Kidney (tissue), 14 donors: ENCODE results near the gene ST6GAL2. TPM values are rescaled to one million over a fixed set of nuclear protein-coding genes. Genes with fewer than 3 reads are reported as not detected.
A peak's percentile ranks its signal among the peaks of the same experiment; 100 is the strongest.

ENCODE experiments used
- DNase-seq, 5 donors: peaks; one replicate each; pipeline ENCODE4 v3.0.0-alpha.2; 2013 to 2020
- FAIRE-seq: peaks from 2 replicates; lab custom pipeline; 2012; peaks lifted over from hg19 to GRCh38; lab: Jason Lieb, UNC
- H3K27ac ChIP-seq, 2 donors: one replicate each; pipeline ENCODE4 v1.7.0; 2013; ENCODE audit warnings: low read depth in 2 of 2, low read length in 2 of 2, inconsistent platforms in 1 of 2
- H3K27me3 ChIP-seq: one replicate; pipeline ENCODE4 v1.7.1; 2013; ENCODE audit warnings: low read length, inconsistent platforms; ENCODE audit not compliant: control insufficient read depth, insufficient read depth
- H3K36me3 ChIP-seq, 3 donors: one replicate each; pipeline versions ENCODE4 v1.7.0 to v1.7.1; 2013; ENCODE audit warnings: low read length in 3 of 3, control low read depth in 1 of 3, inconsistent platforms in 1 of 3; ENCODE audit not compliant: insufficient read depth in 3 of 3, control insufficient read depth in 2 of 3
- H3K4me1 ChIP-seq, 3 donors: one replicate each; pipeline versions ENCODE4 v1.7.0 to v1.7.1; 2013; ENCODE audit warnings: low read length in 3 of 3, inconsistent platforms in 1 of 3, low read depth in 1 of 3; ENCODE audit not compliant: control insufficient read depth in 2 of 3, insufficient read depth in 2 of 3
- H3K4me3 ChIP-seq, 3 donors: one replicate each; pipeline versions ENCODE4 v1.7.0 to v1.8.1; 2013; ENCODE audit warnings: low read length in 3 of 3, control low read depth in 1 of 3, inconsistent platforms in 1 of 3
- H3K9ac ChIP-seq, 3 donors: one replicate each; pipeline versions ENCODE4 v1.7.0 to v1.7.1; 2013; ENCODE audit warnings: low read length in 3 of 3, control low read depth in 1 of 3, inconsistent platforms in 1 of 3
- H3K9me3 ChIP-seq, 3 donors: one replicate each; pipeline versions ENCODE4 v1.7.0 to v1.7.1; 2013; ENCODE audit warnings: low read length in 3 of 3, control low read depth in 1 of 3, inconsistent platforms in 1 of 3; ENCODE audit not compliant: control insufficient read depth in 2 of 3, insufficient read depth in 1 of 3
- CTCF ChIP-seq: IDR thresholded peaks from 3 replicates; pipeline ENCODE4 v1.5.1; 2012; ENCODE audit warnings: mild to moderate bottlenecking, moderate library complexity, borderline replicate concordance; ENCODE audit not compliant: insufficient read depth; ENCODE audit errors: extremely low read depth
- intact Hi-C: fragments of 100-400 bp; cut with DNase I; formaldehyde crosslinking; loops from one replicate; pipeline ENCODE4 v1.11.1; 2022
- polyA plus RNA-seq: library from polyadenylated mRNA; stranded (reverse); fragments of 350-450 nt; fragmentation: Illumina TruSeq; extraction: RNeasy Lipid Tissue Mini Kit (QIAGEN cat#74804); gene quantifications from one replicate; pipeline ENCODE4 v1.2.3, GENCODE V29; 2014; ENCODE audit warnings: low read depth, low replicate concordance; ENCODE audit not compliant: insufficient read depth
- total RNA-seq: library from RNA; stranded (reverse); fragmentation: NEBNext Ultra II Directional; extraction: Animal tissue kit (Norgen Biotek cat#: 25700); gene quantifications from one replicate; pipeline ENCODE4 v1.2.1, GENCODE V29; 2021
- donor health status: control.
- donor health status: control.
- donor health status: control.
- donor health status: control.
- donor health status: control.
- donor health status: DM: yes; HTN: yes; CAD: no.
- donor health status: Normal renal cell carcinoma (clear cell type).

The ST6GAL2 gene
- total and polyA plus RNA-seq, 2 donors from 2014 or later: 0.22 to 1.2 TPM

GRCh38 chr2:106792671-106793070, 93.3 kb downstream of the ST6GAL2 start:
- no peak for TF ChIP-seq CTCF
- FAIRE-seq: no peak
- Histone ChIP-seq H3K36me3 (no peaks in the 10 kb centered on the region), H3K27ac (no peak overlapping the region), H3K4me1 (no peaks in the 10 kb centered on the region), H3K9ac (no peak overlapping the region), H3K27me3 (no peaks in the 10 kb centered on the region), H3K9me3 (no peaks in the 10 kb centered on the region), H3K4me3 (no peak overlapping the region)
- DNase-seq: no peak
- intact Hi-C loops: no loop called here

DNA sequence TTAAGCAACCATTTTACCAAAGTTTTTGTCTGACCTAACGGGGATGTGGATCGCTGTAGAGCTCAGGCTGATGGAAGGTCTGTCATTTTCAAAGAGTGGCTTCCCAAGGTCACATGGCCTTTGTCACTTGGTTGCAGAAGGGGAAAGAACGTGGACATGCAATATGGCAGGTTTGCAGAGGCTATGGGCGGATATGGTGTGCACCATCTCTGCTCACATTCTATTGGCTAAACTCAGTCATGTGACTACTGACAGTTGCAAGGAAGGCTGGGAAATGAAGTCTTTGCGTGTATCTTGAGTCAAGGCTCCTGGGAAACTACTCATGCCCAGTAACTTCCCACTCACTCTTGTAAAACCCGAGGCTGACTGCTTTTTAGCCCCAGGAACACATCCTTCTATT, 96.8 kb downstream of the ST6GAL2 start:
- no peak overlapping the region for H3K9ac ChIP-seq
- no peak for TF ChIP-seq CTCF
- H3K27me3 ChIP-seq: no peaks in the 10 kb centered on the region
- FAIRE-seq (no peak), DNase-seq (no peak)
- intact Hi-C loops: no loop called here
- no peaks in the 10 kb centered on the region for H3K36me3 ChIP-seq
- H3K4me3 ChIP-seq: no peak overlapping the region
- H3K4me1 ChIP-seq: no peaks in the 10 kb centered on the region
- no peak overlapping the region for H3K27ac ChIP-seq
- H3K9me3 ChIP-seq: no peaks in the 10 kb centered on the region

GRCh38 chr2:106782681-106783080, 103.3 kb downstream of the ST6GAL2 start:
- Histone ChIP-seq H3K4me1 (no peaks in the 10 kb centered on the region), H3K27ac (no peak overlapping the region), H3K36me3 (no peaks in the 10 kb centered on the region), H3K9me3 (no peaks in the 10 kb centered on the region), H3K9ac (no peak overlapping the region), H3K27me3 (no peaks in the 10 kb centered on the region), H3K4me3 (no peak overlapping the region)
- no peak for TF ChIP-seq CTCF
- FAIRE-seq: no peak
- intact Hi-C loops: no loop called here
- no peak for DNase-seq

DNA sequence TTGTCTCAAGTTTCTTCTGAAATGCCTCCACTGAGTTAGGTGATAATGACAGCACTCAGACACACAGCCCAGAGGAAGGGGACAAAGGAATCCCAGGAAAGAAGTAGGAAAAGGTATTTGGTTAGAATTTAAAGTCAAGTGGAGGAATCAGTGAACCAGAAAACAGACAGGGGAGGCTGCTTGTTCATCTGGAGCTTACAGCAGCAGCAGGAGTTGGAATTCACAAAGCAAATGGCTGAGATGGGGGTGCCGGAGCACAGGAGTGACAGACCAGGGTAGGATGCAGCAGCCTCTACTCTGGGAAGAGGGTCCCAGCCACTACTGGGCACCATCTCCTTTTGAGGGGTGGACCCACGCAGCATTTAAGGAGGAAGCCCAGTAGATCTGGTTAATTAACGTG, 104.8 kb downstream of the ST6GAL2 start:
- no peaks in the 10 kb centered on the region for H3K9me3 ChIP-seq
- DNase-seq (peak in 4 of 5 donors; percentile 39 to 73 (median 54)), FAIRE-seq (no peak)
- no peak overlapping the region for H3K4me3 ChIP-seq
- H3K4me1 ChIP-seq: no peaks in the 10 kb centered on the region
- TF ChIP-seq CTCF: no peak
- no peaks in the 10 kb centered on the region for H3K36me3 ChIP-seq
- intact Hi-C loops: no loop called here
- no peak overlapping the region for H3K27ac ChIP-seq
- H3K9ac ChIP-seq: no peak overlapping the region
- H3K27me3 ChIP-seq: no peaks in the 10 kb centered on the region
